Measurements from ENCODE around the gene C9orf152. TPM values are rescaled to one million over a fixed set of nuclear protein-coding genes. Genes with fewer than 3 reads are reported as not detected.

C9orf152 gene
- total and polyA plus RNA-seq, 2 of the 13 experiments (the other 11 are each of a cell fraction or from before 2014, with no cell fraction given): 0.24 to 0.48 TPM

DNA sequence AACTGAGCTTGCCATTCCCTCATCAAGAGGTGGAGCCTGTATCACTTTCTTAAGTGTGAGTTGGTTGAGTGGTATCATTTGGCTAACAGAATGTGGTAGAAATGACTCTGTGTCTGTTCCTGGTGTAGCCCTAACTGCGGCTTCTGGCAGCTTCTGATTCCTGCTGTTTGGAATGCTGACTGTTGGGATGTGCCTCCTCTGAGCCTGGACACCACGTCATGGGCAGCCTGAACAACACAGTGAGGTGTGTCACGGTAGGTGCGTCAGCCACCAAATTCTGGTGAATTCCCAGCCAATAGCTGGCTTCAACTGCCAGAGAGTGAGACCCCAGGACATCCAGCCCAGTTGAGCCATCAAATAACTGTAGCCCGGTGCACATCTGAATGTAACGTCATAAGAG, 6.1 kb upstream of the C9orf152 start:
- BruUV-seq (replicated peaks): no TSS peak
- H3K9ac ChIP-seq (ENCODE audit: insufficient read depth, low read depth, low read length): peak overlapping the region; percentile 53
- no peaks in the 10 kb centered on the region for H3K27me3 ChIP-seq (ENCODE audit: control insufficient read depth in 1 of 2, insufficient read depth in 2 of 2, low read length in 2 of 2)
- no peaks in the 10 kb centered on the region for H4K20me1 ChIP-seq (ENCODE audit: insufficient read depth, low read length)
- ChIA-PET POLR2A (interaction anchor here (1.1 to 2.9 kb wide), 7 partner anchors 9 to 42 kb away, joined by 3 to 31 read pairs (median 10); partner anchors contain the start of gene TXN), CTCF (ENCODE audit: low intra/inter-chr PET ratio, low total read pairs) (interaction anchor here (1.2 kb wide), 1 partner anchor 30 kb away, joined by 4 read pairs; no protein-coding TSS in a partner anchor)
- H3K4me2 ChIP-seq (ENCODE audit: low read depth, low read length): peak overlapping the region; percentile 77
- peak overlapping the region; percentile 57 for H3K27ac ChIP-seq (ENCODE audit: extremely low read length, insufficient read depth, low read length)
- peak; percentile 85 for ATAC-seq
- H3K36me3 ChIP-seq (replicated peaks in 1 of 2; ENCODE audit: control insufficient read depth in 1 of 2, insufficient read depth in 2 of 2, low read length in 2 of 2): no peaks in the 10 kb centered on the region
- in situ Hi-C loops (cut with HindIII; ENCODE audit: extremely low pct_ligation_motif_present, low pct_unique_long_range_greater_than_20kb): no loop called here
- FAIRE-seq: no peak
- H3K4me1 ChIP-seq (ENCODE audit: insufficient read depth, low read length): peaks cover 66% of the 10 kb centered on the region
- no peaks in the 10 kb centered on the region for H3K79me2 ChIP-seq (ENCODE audit: insufficient read depth, low read length)
- WGBS (ENCODE audit: low lambda C conversion rate): 8% methylated on average over 2 of the region's 6 CpGs
- no peaks in the 10 kb centered on the region for H3K9me3 ChIP-seq (ENCODE audit: low read length)
- intact Hi-C loops (cut with micrococcal nuclease; ENCODE audit: unreplicated experiment): loop anchor here (2.0 kb wide), 1 partner anchor 15 kb away; no protein-coding TSS in a partner anchor
- peak overlapping the region in 2 of 3 experiments; percentile 5 to 48; a peak in 3 of 6 replicates for H3K4me3 ChIP-seq (replicated peaks in 1 of 3; ENCODE audit: insufficient read depth in 1 of 3, low read depth in 2 of 3, low read length in 3 of 3)
- H2AFZ ChIP-seq (ENCODE audit: low read length): peak overlapping the region; percentile 43
- DNase-seq (ENCODE audit: low spot score): peak; percentile 51
- TF ChIP-seq, protein P1, sequence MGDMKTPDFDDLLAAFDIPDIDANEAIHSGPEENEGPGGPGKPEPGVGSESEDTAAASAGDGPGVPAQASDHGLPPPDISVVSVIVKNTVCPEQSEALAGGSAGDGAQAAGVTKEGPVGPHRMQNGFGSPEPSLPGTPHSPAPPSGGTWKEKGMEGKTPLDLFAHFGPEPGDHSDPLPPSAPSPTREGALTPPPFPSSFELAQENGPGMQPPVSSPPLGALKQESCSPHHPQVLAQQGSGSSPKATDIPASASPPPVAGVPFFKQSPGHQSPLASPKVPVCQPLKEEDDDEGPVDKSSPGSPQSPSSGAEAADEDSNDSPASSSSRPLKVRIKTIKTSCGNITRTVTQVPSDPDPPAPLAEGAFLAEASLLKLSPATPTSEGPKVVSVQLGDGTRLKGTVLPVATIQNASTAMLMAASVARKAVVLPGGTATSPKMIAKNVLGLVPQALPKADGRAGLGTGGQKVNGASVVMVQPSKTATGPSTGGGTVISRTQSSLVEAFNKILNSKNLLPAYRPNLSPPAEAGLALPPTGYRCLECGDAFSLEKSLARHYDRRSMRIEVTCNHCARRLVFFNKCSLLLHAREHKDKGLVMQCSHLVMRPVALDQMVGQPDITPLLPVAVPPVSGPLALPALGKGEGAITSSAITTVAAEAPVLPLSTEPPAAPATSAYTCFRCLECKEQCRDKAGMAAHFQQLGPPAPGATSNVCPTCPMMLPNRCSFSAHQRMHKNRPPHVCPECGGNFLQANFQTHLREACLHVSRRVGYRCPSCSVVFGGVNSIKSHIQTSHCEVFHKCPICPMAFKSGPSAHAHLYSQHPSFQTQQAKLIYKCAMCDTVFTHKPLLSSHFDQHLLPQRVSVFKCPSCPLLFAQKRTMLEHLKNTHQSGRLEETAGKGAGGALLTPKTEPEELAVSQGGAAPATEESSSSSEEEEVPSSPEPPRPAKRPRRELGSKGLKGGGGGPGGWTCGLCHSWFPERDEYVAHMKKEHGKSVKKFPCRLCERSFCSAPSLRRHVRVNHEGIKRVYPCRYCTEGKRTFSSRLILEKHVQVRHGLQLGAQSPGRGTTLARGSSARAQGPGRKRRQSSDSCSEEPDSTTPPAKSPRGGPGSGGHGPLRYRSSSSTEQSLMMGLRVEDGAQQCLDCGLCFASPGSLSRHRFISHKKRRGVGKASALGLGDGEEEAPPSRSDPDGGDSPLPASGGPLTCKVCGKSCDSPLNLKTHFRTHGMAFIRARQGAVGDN (CRISPR knock-in tag; IDR thresholded peaks at IDR 0.05): peak; percentile 21; the same call in 1 of the 2 replicates
- TF ChIP-seq NFKB2 (CRISPR knock-in tag; IDR thresholded peaks at IDR 0.05; ENCODE audit: borderline replicate concordance) (0 out of 2 replicates have a peak, but pooled peaks have one; percentile 42), KDM5A (IDR thresholded peaks at IDR 0.05; ENCODE audit: borderline replicate concordance, low read length) (no peak), GABPB1 (CRISPR knock-in tag; IDR thresholded peaks at IDR 0.05) (no peak), ZNF563 (CRISPR knock-in tag; IDR thresholded peaks at IDR 0.05) (no peak), MEIS1 (CRISPR knock-in tag; IDR thresholded peaks at IDR 0.05; ENCODE audit: borderline replicate concordance) (0 out of 2 replicates have a peak, but pooled peaks have one; percentile 4), SMARCC2 (IDR thresholded peaks at IDR 0.05) (no peak), SALL1 (CRISPR knock-in tag; IDR thresholded peaks at IDR 0.05) (0 out of 2 replicates have a peak, but pooled peaks have one; percentile 3), ZNF761 (CRISPR knock-in tag; conservative IDR thresholded peaks at IDR 0.05) (0 out of 2 replicates have a peak, but pooled peaks have one; percentile 70), POLR2G (IDR thresholded peaks at IDR 0.05; ENCODE audit: low read depth, low read length) (0 out of 2 replicates have a peak, but pooled peaks have one; percentile 30), CTCF (CRISPR knock-in tag; IDR thresholded peaks at IDR 0.05) (peak; percentile 10; the same call in 1 of the 2 replicates), ZNF772 (CRISPR knock-in tag; IDR thresholded peaks at IDR 0.05) (0 out of 2 replicates have a peak, but pooled peaks have one; percentile 29)
- TF ChIP-seq, protein P2, sequence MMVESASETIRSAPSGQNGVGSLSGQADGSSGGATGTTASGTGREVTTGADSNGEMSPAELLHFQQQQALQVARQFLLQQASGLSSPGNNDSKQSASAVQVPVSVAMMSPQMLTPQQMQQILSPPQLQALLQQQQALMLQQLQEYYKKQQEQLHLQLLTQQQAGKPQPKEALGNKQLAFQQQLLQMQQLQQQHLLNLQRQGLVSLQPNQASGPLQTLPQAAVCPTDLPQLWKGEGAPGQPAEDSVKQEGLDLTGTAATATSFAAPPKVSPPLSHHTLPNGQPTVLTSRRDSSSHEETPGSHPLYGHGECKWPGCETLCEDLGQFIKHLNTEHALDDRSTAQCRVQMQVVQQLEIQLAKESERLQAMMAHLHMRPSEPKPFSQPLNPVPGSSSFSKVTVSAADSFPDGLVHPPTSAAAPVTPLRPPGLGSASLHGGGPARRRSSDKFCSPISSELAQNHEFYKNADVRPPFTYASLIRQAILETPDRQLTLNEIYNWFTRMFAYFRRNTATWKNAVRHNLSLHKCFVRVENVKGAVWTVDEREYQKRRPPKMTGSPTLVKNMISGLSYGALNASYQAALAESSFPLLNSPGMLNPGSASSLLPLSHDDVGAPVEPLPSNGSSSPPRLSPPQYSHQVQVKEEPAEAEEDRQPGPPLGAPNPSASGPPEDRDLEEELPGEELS (CRISPR knock-in tag; IDR thresholded peaks at IDR 0.05): 0 out of 2 replicates have a peak, but pooled peaks have one; percentile 7
- TF ChIP-seq, protein P3, sequence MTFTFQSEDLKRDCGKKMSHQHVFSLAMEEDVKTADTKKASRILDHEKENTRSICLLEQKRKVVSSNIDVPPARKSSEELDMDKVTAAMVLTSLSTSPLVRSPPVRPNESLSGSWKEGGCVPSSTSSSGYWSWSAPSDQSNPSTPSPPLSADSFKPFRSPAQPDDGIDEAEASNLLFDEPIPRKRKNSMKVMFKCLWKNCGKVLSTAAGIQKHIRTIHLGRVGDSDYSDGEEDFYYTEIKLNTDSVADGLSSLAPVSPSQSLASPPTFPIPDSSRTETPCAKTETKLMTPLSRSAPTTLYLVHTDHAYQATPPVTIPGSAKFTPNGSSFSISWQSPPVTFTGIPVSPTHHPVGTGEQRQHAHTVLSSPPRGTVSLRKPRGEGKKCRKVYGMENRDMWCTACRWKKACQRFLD (CRISPR knock-in tag; IDR thresholded peaks at IDR 0.05; ENCODE audit: borderline replicate concordance): no peak

Measured in HepG2 (cell line).